Thoracic aorta (tissue), 2 donors: ENCODE measurements around the gene DTNB. TPM values are rescaled to one million over a fixed set of nuclear protein-coding genes. Genes with fewer than 3 reads are reported as not detected.

Source experiments
- ATAC-seq: fragments of 150-250 bp; one replicate; pipeline ENCODE4 v1.8.0; 2017; ENCODE audit warnings: low read depth; ENCODE audit not compliant: insufficient number of reproducible peaks, low FRiP score
- DNase-seq: peaks from one replicate; pipeline ENCODE4 v3.0.0-alpha.2; 2020; ENCODE audit warnings: low spot score
- H3K27ac ChIP-seq, 2 donors: fragments of 200-600 bp; sonication (generic); 1 replicate in 1 of 2; 2 replicates in 1 of 2; pipeline ENCODE4 v1.5.1; 2016; ENCODE audit warnings: mild to moderate bottlenecking in 2 of 2, moderate library complexity in 2 of 2
- H3K27me3 ChIP-seq: fragments of 200-600 bp; sonication (generic); replicated peaks from 2 replicates; pipeline ENCODE4 v1.6.0; 2016; ENCODE audit warnings: mild to moderate bottlenecking; ENCODE audit not compliant: insufficient read depth
- H3K36me3 ChIP-seq: fragments of 200-600 bp; sonication (generic); one replicate; pipeline ENCODE4 v1.5.1; 2016
- H3K4me1 ChIP-seq, 2 donors: fragments of 200-600 bp; sonication (generic); 1 replicate in 1 of 2; 2 replicates in 1 of 2; pipeline versions ENCODE4 v1.5.1 to v1.6.0; 2016; ENCODE audit warnings: low read depth in 2 of 2, mild to moderate bottlenecking in 1 of 2; ENCODE audit not compliant: control insufficient read depth in 1 of 2
- H3K4me3 ChIP-seq: fragments of 200-600 bp; sonication (generic); 2 replicates; pipeline ENCODE4 v1.5.1; 2016; ENCODE audit warnings: mild to moderate bottlenecking
- H3K9me3 ChIP-seq: fragments of 200-600 bp; sonication (generic); 2 replicates; pipeline ENCODE4 v1.5.1; 2016
- CTCF ChIP-seq: fragments of 200-600 bp; sonication (generic); IDR thresholded peaks from one replicate; pipeline ENCODE4 v1.5.1; 2019; ENCODE audit warnings: antibody characterized with exemption
- total RNA-seq, 2 donors: library from RNA; depleted of rRNA; stranded (reverse); fragments of >200 nt; gene quantifications; one replicate each; pipeline versions ENCODE4 v1.1.0 to v1.2.3, GENCODE V29; 2016

Gene DTNB
- total RNA-seq, 2 donors from 2014 or later, result 16.3 to 76.2 TPM

- DNase-seq (no peak), ATAC-seq (no peak)
- Histone ChIP-seq H3K27ac (no peak overlapping the region), H3K27me3 (no peaks in the 10 kb centered on the region), H3K9me3 (no peaks in the 10 kb centered on the region), H3K36me3 (no peaks in the 10 kb centered on the region), H3K4me3 (no peak overlapping the region), H3K4me1 (no peaks in the 10 kb centered on the region)
- no peak for TF ChIP-seq CTCF
These were observed 140.9 kb downstream of the DTNB start for GRCh38 chr2:25532521-25532920.

- no peaks in the 10 kb centered on the region for H3K4me1 ChIP-seq
- ATAC-seq, result no peak
- H3K27me3 ChIP-seq, result no peaks in the 10 kb centered on the region
- H3K27ac ChIP-seq, result no peak overlapping the region
- DNase-seq, result no peak
- TF ChIP-seq CTCF, result no peak
- no peaks in the 10 kb centered on the region for H3K36me3 ChIP-seq
- H3K4me3 ChIP-seq, result no peak overlapping the region
- H3K9me3 ChIP-seq, result no peaks in the 10 kb centered on the region
These were observed 144.3 kb downstream of the DTNB start for GRCh38 chr2:25529034-25529433.

GRCh38 chr2:25528173-25528572 is 145.2 kb downstream of the DTNB start:
- Histone ChIP-seq H3K4me1 (no peaks in the 10 kb centered on the region), H3K9me3 (no peaks in the 10 kb centered on the region), H3K27me3 (no peaks in the 10 kb centered on the region), H3K27ac (no peak overlapping the region), H3K36me3 (no peaks in the 10 kb centered on the region), H3K4me3 (no peak overlapping the region)
- no peak for DNase-seq
- ATAC-seq, result no peak
- no peak for TF ChIP-seq CTCF

GRCh38 chr2:25524507-25524906 is 148.9 kb downstream of the DTNB start:
- H3K4me1 ChIP-seq, result peaks cover 0 to 5% of the 10 kb centered on the region in 2 donors
- H3K36me3 ChIP-seq, result no peaks in the 10 kb centered on the region
- no peak overlapping the region for H3K4me3 ChIP-seq
- no peak for DNase-seq
- no peak for ATAC-seq
- H3K27ac ChIP-seq, result no peak overlapping the region
- no peak for TF ChIP-seq CTCF
- no peaks in the 10 kb centered on the region for H3K27me3 ChIP-seq
- H3K9me3 ChIP-seq, result no peaks in the 10 kb centered on the region

GRCh38 chr2:25523060-25523459 is 150.3 kb downstream of the DTNB start:
- ATAC-seq, result no peak
- H3K9me3 ChIP-seq, result no peaks in the 10 kb centered on the region
- DNase-seq, result no peak
- no peak overlapping the region for H3K4me3 ChIP-seq
- TF ChIP-seq CTCF, result no peak
- no peaks in the 10 kb centered on the region for H3K36me3 ChIP-seq
- peaks cover 0 to 5% of the 10 kb centered on the region in 2 donors for H3K4me1 ChIP-seq
- no peak overlapping the region for H3K27ac ChIP-seq
- no peaks in the 10 kb centered on the region for H3K27me3 ChIP-seq
